ENCODE data around the gene FKBP5. TPM values are rescaled to one million over a fixed set of nuclear protein-coding genes. Genes with fewer than 3 reads are reported as not detected.
A peak's percentile ranks its signal among the peaks of the same experiment; 100 is the strongest.

Gene FKBP5
- total RNA-seq, 1 donor from 2014 or later = 128 TPM

DNA sequence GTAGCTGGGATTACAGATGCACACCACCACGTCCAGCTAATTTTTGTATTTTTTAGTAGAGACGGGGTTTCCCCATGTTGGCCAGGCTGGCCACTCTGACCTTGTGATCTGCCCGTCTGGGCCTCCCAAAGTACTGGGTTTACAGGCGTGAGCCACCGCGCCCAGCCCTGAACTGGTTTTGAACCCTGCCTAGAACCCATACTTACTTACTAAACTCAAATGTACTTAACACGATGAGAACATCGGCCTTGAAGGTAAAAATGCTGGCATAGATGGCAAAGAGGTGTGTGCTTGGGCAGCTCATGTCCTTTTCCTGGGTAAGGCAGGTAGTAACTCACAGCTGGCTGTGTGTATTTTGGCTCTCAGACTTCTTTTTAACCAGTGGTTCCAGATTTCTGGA, 44.9 kb upstream of the FKBP5 start:
- H3K36me3 ChIP-seq = no peaks in the 10 kb centered on the region
- H3K4me3 ChIP-seq = no peak overlapping the region
- H3K27ac ChIP-seq = peak overlapping the region; percentile 98
- DNase-seq = no peak
- intact Hi-C loops (cut with DNase I) = no loop called here
- peaks cover 57% of the 10 kb centered on the region for H3K4me1 ChIP-seq
- TF ChIP-seq, protein P1, sequence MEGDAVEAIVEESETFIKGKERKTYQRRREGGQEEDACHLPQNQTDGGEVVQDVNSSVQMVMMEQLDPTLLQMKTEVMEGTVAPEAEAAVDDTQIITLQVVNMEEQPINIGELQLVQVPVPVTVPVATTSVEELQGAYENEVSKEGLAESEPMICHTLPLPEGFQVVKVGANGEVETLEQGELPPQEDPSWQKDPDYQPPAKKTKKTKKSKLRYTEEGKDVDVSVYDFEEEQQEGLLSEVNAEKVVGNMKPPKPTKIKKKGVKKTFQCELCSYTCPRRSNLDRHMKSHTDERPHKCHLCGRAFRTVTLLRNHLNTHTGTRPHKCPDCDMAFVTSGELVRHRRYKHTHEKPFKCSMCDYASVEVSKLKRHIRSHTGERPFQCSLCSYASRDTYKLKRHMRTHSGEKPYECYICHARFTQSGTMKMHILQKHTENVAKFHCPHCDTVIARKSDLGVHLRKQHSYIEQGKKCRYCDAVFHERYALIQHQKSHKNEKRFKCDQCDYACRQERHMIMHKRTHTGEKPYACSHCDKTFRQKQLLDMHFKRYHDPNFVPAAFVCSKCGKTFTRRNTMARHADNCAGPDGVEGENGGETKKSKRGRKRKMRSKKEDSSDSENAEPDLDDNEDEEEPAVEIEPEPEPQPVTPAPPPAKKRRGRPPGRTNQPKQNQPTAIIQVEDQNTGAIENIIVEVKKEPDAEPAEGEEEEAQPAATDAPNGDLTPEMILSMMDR (IDR thresholded peaks at IDR 0.05) = no peak
- no peak for ATAC-seq
- H3K27me3 ChIP-seq (ENCODE audit: low read depth) = no peaks in the 10 kb centered on the region
- no peaks in the 10 kb centered on the region for H3K9me3 ChIP-seq

- Histone ChIP-seq H3K36me3 (no peaks in the 10 kb centered on the region), H3K9me3 (no peaks in the 10 kb centered on the region), H3K4me3 (peak overlapping the region; percentile 73), H3K4me1 (peaks cover 72% of the 10 kb centered on the region), H3K27ac (peak overlapping the region; percentile 98), H3K27me3 (ENCODE audit: low read depth) (no peaks in the 10 kb centered on the region)
- ATAC-seq (peak; percentile 79 to 87), DNase-seq (peak; percentile 99)
- intact Hi-C loops (cut with DNase I) = no loop called here
- TF ChIP-seq, protein P1 (IDR thresholded peaks at IDR 0.05) = peak; percentile 30
These were observed 43.2 kb upstream of the FKBP5 start for GRCh38 chr6:35731736-35732532.

DNA sequence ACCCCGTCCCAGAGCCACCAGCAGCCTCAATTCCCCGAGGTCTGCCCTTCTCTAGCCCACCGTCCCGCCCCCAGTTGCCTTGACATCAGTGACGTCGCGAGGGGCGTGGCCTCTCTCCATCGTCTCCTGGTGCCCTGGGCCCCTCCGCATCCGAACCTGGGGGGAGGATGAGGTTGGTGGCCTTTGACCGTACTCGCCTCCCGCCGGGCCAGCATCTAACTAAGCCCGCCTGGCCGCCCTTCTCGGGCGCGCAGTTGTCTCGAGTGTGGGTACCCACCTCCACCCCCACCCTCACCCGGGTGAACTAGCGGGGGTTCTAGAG, 42.7 kb upstream of the FKBP5 start:
- H3K27ac ChIP-seq = peak overlapping the region; percentile 98
- no peaks in the 10 kb centered on the region for H3K36me3 ChIP-seq
- H3K9me3 ChIP-seq = no peaks in the 10 kb centered on the region
- H3K4me1 ChIP-seq = peaks cover 75% of the 10 kb centered on the region
- H3K4me3 ChIP-seq = peak overlapping the region; percentile 73
- intact Hi-C loops (cut with DNase I) = no loop called here
- peak; percentile 73 to 76 for ATAC-seq
- TF ChIP-seq, protein P1 (IDR thresholded peaks at IDR 0.05) = no peak
- no peaks in the 10 kb centered on the region for H3K27me3 ChIP-seq (ENCODE audit: low read depth)
- peak; percentile 98 for DNase-seq

- TF ChIP-seq, protein P1 (IDR thresholded peaks at IDR 0.05) = no peak
- H3K4me1 ChIP-seq = peaks cover 74% of the 10 kb centered on the region
- ATAC-seq = no peak
- peak overlapping the region; percentile 73 for H3K4me3 ChIP-seq
- intact Hi-C loops (cut with DNase I) = no loop called here
- DNase-seq = no peak
- no peaks in the 10 kb centered on the region for H3K27me3 ChIP-seq (ENCODE audit: low read depth)
- no peaks in the 10 kb centered on the region for H3K36me3 ChIP-seq
- H3K9me3 ChIP-seq = no peaks in the 10 kb centered on the region
- peak overlapping the region; percentile 98 for H3K27ac ChIP-seq
These were observed 42.2 kb upstream of the FKBP5 start for GRCh38 chr6:35730745-35731413.

GRCh38 chr6:35729722-35730121, 41.0 kb upstream of the FKBP5 start:
- Histone ChIP-seq H3K9me3 (no peaks in the 10 kb centered on the region), H3K27ac (peak overlapping the region; percentile 98), H3K4me3 (no peak overlapping the region), H3K4me1 (peaks cover 80% of the 10 kb centered on the region), H3K27me3 (ENCODE audit: low read depth) (no peaks in the 10 kb centered on the region), H3K36me3 (no peaks in the 10 kb centered on the region)
- ATAC-seq = no peak
- no peak for DNase-seq
- TF ChIP-seq, protein P1 (IDR thresholded peaks at IDR 0.05) = no peak
- intact Hi-C loops (cut with DNase I) = no loop called here

All from lower lobe of right lung (tissue), 2 donors.